Medulla oblongata (tissue), 1 donor: ENCODE results near the gene SLC25A31.

Experiments
- DNase-seq: peaks from one replicate; pipeline ENCODE4 v3.0.0-alpha.2; 2015; ENCODE audit errors: extremely low spot score

Gene SLC25A31

DNA sequence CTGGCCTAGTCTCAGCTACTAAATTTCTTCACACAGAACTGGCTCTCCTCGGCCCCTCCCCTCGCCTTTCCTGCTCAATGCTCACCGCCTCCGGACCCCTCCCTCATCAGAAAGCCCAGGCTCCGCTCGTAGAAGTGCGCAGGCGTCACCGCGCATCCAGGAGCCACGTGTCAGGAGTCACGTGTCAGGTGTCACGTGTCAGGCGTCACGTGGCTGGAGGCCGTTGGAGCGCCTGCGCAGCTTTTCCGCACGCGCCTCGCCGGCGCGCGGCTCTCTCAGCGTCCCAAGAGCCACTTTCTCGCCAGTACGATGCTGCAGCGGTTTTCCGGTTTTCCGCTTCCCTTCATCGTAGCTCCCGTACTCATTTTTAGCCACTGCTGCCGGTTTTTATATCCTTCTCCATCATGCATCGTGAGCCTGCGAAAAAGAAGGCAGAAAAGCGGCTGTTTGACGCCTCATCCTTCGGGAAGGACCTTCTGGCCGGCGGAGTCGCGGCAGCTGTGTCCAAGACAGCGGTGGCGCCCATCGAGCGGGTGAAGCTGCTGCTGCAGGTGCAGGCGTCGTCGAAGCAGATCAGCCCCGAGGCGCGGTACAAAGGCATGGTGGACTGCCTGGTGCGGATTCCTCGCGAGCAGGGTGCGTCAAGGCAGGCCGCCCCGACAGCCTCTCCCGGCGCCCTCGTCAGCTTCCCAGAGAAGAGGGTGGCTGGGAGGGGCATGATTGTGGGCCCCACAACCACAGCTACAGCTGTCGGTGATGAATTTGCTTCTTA lies at the start of gene SLC25A31:
Gene SLC25A31 (plus strand): TSS at position 259 of the 772 bp plus-strand sequence. CDS start 146 bp downstream, at position 405.
- DNase-seq = no peak

DNA sequence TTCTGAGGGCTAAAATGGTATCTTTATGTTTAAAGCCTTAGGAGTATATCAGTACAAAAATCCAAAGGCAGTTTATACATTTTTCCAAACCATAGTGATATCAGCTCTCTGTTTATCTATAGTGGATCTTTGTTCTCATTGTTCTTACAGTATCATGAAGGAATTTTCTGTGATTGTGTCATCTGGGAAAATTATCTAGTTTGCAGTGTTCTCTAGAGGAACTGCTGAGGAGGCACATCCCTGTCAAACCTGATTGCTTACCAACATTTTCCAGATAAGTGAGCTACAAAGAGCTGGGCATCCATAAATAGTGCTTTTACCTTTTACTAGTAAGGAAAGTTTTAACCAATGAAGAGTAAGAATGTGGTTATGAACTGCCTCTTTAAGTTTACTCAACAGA lies 44.9 kb upstream of the SLC25A31 start:
- DNase-seq = no peak

DNA sequence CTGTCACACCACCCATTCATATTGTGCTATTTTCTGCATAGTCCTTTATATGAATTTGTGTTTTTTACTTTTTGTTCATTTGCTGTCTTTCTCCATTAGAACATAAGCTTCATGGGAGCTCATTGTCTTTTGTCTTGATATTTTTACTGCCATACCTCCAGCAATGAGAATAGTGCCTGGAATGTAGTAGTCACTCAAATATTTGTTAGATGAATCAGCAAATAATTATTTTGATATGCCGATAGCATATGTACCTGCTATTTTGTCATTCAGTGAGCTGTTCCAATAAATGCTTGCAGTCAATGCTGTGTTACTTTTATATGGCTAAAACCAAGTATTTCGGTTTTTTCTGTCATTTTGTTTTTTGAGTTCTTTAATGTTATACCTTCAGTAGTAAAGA lies 43.5 kb upstream of the SLC25A31 start:
- no peak for DNase-seq

DNA sequence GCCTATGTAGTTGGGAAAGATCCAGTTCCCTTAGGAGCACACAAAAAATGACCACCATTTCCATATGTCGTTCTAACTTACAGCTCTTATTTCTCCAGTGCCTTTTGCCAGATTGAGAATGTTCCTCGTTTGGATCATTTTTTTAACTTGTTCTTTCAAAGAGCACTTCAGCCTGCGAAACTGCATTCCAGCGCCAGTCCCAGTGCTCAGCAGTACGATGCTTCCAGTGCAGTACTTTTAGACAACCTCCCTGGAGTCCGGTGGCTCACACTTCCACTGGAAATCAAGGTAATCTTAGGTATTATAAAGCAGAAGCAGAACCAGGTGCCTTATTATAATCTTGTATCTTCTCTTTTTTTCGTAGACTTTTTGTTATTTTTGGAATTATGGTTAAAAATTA lies 42.6 kb upstream of the SLC25A31 start:
- no peak for DNase-seq

DNA sequence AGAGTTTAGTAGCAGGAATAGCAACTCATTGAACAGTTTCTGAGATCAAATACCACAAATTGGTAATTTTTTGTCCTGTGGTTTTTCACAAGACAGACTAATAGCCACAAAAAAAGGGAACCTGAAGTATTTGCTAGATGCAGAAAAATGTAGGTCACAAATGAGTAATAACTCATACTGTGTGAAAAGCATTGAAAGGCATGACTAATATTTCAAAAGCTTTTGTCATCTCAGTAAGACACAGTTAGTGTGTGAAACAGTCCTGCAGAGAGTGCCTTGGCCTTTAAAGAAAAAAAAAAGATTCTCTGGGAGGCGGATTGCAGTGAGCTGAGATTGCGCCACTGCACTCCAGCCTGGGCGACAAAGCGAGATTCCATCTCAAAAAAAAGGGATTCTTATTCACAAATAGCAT lies 31.4 kb upstream of the SLC25A31 start:
- DNase-seq = no peak

DNA sequence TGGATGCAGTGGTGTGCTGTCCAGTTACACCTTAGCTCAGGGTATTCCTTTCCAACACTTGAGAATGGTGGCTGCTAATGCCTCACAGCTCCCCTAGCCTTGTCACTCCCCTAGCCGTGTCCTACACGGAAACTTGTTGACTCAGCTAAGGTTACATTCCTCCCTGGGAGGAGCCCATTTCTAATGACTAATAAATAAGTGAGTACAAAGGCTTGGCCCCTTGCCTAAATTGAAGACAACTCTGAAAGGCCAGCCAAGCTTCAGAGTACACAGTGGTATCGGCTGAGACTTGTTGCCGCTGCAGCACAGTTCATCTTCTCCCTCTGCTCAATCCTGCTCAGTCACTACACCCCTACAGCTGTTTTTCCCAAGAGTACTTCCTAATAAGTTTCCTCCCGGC lies 21.2 kb upstream of the SLC25A31 start:
- no peak for DNase-seq

DNA sequence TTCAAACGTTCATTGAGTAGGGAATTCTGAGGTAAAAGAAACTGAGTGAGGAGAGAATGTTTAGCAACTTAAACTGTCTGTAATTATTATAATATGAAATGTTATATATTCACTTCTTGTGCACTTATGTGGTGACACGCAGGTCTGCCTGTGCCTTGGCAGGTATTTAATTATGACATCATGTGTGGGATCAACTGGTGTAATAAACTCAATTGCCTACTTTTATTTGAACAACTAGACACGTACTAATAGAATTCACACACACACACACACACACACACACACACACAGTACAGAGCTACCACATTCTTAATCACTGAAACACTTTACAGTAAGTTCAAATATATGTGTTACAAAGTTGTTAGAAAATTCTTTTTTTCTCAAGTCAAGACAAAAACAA lies 20.7 kb upstream of the SLC25A31 start:
- no peak for DNase-seq

DNA sequence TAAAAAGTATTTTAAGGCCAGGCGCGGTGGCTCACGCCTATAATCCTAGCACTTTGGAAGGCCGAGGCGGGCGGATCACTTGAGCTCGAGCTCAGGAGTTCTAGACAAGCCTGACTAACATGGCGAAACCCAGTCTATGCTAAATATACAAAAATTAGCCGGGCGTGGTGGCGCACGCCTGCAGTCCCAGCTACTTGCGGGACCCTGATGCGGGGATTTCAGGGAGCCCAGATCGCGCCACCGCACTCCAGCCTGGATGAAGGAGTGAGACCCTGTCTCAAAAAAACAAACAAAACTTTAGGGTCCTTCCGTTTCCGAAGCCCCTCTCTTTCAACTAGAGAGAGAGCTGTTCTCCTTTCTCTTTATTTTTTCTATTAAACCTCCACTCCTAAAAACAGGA lies 1.2 kb downstream of the SLC25A31 start:
- no peak for DNase-seq

DNA sequence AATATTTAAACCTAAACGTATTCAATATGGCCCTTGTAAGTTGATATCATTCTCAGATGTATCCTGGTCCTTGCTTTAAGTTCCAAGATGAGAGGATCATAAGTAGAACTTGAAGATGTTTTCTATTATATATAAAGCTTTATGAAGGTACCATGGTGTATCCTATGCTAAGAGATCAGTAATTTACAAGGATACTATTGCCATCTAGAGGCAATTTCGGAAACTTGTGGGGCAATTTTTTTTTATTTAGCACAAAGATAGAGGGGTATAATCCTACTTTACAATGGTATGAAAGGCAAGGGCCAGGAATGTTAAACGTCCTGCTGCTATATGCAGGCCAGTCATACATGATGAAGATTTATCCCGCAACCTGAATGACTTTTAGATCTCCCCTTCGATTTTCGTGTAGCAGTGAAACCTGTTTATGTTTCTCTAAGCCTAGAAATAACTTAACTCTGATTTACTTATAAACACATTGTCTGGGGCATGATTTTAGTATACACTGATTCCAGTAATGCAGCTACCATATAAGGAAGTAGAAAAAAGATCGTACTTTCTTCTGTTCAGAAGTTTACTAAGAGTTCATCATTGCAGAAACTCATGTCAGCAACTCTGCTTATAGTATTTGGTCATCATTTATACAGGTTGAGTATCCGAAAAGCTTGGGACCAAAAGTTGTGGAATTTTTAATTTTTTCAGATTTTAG lies 2.6 kb downstream of the SLC25A31 start:
- DNase-seq = peak; percentile 59

DNA sequence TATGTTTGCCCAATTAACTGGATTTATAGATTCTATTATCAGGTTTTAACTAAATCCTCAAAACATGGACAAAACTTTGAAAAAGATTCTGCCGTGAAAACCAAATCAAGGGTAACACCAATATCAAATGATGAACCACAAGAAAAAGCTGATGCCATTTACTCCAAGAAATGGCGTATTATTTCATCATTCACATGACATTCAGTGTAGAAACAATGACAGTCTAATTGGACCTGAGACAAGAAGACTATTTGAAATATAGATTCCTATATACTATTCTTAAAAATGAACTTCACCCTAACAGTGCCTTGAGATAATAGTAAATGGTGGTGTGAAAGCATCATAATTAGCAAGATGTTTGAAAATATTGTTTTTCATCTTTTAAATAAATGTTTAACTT lies 4.8 kb downstream of the SLC25A31 start:
- no peak for DNase-seq

DNA sequence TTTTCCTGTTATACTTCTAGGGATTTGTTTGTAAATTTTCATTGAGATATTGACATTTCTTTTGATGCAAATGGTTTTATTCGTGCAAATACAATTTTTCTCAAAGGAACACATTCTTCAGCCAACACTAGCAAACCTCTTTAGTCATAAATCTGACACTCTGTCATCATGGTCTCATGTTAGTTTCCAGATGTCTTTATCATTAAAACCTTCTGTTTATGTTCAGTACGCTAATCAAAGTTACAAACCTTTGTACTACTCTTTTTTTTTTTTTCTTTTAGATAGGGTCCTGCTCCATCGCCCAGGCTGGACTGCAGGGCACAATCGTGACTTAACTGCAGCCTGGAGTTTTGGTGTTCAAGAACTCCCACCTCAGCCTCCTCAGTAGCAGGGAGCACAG lies 7.1 kb downstream of the SLC25A31 start:
- DNase-seq = no peak

DNA sequence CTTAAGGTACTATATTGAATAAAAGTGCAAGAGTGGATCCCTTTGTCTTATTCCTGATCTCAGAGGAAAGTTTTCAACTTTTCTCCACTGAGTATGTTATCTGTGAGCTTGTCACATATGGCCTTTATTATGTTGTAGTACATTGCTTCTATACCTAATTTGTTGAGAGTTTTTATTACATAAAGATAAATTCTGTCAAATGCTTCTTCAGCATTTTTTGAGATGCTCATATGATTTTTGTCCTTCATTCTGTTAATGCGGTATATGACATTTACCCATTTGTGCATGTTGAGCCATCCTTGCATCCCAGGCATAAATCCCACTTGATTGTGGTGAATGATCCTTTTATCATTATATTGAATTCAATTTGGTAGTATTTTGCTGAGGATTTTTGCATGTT lies 11.0 kb downstream of the SLC25A31 start:
- DNase-seq = no peak

DNA sequence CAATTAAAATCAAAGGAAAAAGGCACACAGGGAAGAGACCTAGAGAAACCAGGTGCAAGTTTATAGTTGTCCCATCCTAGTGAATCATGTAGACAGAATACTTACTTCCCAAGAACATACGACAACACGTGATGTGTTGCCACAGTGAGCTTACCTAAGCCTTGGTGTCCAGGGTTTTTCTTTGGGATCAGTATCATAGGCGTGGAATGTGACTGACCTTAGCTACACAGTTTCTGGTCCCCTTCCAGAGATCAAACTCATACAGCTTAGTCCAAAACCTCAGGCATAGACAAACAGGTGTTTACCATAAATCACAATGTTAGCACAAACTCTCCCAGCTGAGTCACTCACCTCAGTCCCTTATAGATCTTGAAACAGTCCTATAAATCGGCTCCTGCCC lies 17.7 kb downstream of the SLC25A31 start:
- no peak for DNase-seq

DNA sequence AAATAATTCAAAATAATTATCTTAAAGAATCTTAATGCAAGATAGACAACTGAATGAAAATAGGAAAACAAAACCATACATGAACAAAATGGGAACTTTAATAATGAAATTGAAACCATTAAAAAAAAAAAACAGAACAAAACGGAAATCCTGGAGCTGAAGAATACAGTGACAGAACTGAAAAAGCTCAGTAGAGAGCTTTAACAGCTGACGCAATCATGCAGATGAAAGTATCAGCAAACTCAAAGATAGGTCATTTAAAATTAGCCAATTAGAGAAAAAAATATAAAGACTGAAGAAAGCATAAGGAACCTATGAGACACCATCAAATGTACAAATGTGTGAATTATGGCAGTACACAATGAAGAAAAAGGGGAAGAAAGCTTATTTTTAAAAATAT lies 18.8 kb downstream of the SLC25A31 start:
- DNase-seq = no peak

DNA sequence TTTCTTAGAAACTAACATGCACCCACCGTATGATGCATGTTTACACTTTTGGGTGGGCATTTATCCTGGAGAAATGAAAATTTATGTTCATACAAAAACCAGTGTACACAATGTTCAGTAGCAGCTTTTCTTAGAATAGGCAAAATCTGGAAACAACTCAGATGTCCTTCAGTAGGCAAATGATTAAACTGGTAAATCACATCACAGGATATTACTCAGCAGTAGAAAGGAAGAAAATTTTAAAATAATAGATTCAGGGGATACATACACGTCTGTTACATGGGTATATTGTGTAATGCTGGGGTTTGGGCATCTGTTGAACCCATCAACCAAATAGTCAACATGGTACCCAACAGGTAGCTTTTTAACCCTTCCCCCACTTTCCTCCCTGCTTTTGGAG lies 26.7 kb downstream of the SLC25A31 start:
- no peak for DNase-seq

DNA sequence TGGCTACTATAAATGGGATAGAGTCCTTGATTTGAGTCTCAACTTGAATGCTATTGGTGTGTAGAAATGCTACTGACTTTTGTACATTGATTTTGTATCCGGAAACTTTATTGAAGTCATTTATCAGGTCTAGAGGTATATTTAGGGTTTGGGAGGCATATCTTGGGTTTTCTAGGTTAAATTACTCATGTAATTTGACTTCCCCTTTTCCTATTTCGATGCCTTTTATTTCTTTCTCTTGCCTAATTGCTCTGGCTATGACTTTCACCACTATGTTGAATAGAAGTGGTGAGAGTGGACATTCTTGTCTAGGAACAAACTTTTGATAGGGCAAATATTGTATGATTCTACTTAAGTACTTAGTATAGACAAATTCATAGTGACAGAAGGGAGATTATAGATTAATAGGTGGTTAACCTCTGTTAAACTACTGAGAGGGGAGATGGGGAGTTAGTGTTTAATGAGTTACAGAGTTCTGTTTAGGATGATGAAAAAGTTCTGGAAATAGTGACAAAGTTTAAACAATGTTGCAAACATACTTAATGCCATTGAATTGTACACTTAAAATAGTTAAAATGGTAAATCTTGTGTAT lies 29.1 kb downstream of the SLC25A31 start:
- DNase-seq = no peak

DNA sequence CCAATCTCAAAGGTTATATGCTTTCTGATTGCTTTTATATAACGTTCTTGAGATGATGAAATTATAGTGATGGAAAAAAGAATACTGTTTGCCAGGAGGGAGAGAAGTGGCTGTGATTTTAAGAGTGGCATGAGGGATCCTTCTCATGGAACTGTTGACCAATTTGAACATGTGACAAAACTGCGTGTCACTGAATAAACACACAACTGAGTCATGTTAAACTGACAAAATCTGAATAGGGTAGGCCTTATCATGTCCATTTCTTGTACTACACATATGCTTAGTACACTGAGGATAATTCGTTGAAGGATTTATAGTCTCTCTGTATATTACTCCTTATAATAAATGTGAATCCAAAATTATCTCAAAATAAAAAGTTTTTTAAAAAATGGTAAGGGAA lies 29.7 kb downstream of the SLC25A31 start:
- DNase-seq = no peak

DNA sequence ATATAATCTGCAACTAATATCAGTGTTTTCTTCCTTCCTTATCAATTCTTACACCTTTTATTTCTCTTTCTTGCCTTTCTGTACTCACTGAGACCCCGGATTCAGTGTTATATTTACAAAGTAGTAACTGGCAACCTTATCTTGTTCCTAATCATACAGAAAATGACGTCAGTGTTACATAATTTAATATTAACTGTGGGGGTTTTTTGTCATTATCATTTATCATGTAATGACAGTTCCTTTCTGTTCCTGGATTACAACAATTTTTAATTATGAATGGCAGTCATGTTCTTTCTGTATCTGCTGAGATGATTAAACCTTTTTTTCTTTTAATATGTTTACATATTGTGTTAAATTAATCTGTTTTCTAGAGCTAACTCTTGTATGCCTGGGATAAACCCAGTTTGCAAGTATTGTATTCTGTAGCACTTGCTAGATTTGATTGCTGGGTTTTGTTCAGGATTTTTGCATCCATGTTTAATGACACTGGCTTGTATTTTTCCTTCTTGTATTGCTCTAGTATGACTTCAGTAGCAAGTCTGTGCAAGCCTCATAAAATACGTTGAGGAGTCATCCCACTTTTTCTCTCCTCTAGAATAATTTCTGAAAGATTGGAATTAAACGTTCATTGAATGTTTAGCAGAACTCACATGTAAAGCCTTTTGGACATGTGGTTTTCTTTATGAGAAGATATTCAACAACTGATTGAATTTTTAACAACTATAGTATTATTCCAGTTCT lies 41.5 kb downstream of the SLC25A31 start:
- no peak for DNase-seq

DNA sequence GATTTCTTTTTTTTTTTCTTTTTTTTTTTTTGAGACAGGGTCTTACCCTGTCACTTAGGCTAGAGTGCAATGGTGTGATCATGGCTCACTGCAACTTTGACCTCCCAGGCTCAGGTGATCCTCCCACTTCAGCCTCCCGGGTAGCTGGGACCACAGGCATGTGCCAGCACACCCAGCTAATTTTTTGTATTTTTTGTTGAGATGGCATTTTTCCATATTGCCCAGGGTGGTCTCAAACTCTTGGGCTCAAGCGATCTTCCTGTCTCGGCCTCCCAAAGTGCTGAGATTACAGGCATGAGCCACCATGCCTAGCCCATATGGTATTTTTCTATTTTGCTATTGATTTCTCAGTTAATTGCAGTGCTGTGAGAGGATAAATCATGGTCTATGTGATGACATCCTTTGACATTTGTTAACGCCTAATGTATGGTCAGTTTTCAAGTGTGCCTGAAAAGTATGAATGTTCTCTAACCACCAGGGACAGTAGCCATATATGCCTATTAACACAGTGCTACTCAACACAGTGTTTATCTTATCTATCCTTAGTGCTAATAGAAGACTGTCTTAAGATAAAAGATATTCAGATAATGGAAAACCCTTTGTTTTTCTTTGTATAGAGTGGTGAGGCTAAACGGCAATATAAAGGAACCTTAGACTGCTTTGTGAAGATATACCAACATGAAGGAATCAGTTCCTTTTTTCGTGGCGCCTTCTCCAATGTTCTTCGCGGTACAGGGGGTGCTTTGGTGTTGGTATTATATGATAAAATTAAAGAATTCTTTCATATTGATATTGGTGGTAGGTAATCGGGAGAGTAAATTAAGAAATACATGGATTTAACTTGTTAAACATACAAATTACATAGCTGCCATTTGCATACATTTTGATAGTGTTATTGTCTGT lies 42.8 kb downstream of the SLC25A31 start:
- no peak for DNase-seq

DNA sequence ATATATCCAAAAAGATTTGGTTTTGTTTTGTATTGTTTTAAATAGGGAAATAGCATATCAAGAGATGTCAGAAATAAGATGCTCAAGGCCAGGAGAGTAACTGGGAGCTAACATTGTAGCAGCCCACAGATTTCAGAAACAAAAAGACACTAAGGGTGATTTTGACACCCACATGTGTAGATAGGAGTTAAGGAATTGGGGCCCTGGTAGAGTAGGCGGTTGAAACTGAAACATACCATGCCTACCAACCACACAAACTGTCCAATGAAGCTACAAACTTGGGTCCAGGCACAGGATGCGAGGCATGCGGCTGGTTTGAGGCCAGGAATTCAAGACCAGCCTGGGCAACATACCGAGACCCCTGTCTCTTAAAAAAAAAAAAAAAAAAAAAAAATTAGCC lies 45.6 kb downstream of the SLC25A31 start:
- no peak for DNase-seq

DNA sequence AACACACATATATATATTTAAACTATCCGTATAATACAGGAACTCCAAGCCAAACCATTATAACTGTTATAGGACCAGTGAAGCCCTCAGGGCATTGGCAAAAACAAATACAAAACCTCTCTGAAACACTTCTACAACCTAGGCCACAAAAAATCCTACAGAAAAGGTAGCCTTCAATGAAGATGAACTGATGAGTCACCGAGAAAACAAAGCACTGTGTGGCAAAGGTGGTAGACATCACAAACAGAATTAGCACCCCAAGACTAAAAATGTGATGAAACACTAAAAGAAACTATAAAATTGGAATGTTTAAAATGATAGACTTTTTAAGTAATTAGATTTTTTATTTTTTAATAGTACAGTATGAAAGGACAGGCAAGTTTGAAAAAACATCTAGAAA lies 46.4 kb downstream of the SLC25A31 start:
- DNase-seq = no peak
